OCI-LY7 (cell line): Measurements from ENCODE around the gene BBS9. TPM values are rescaled to one million over a fixed set of nuclear protein-coding genes. Genes with fewer than 3 reads are reported as not detected.

ENCODE experiments used
- Bru-seq: library from RNA; stranded (reverse); fragments of 400-500 nt; gene quantifications from one replicate; lab custom pipeline; 2021; lab: Mats Ljungman, UMichigan
- BruChase-seq, 2 experiments: library from RNA; stranded (reverse); fragments of 400-500 nt; gene quantifications; one replicate each; lab custom pipeline; 2021; lab: Mats Ljungman, UMichigan
- BruUV-seq: library from RNA; stranded (reverse); fragments of 400-500 nt; replicated peaks from 2 replicates; lab custom pipeline; 2021; lab: Mats Ljungman, UMichigan
- CTCF ChIA-PET: fragments of 300-600 bp; sonication (Branson Sonifier 250); formaldehyde crosslinking; loops from one replicate; lab custom pipeline; 2022; ENCODE audit warnings: antibody characterized with exemption; ENCODE audit not compliant: unreplicated experiment; lab: Charles Lee
- POLR2A ChIA-PET: fragments of 300-600 bp; sonication (Branson Sonifier 250); formaldehyde crosslinking; loops from one replicate; lab custom pipeline; 2022; ENCODE audit warnings: antibody characterized with exemption; lab: Charles Lee
- DNase-seq: peaks from one replicate; pipeline ENCODE4 v3.0.0-alpha.2; 2015; ENCODE audit warnings: low spot score
- H2AFZ ChIP-seq: fragments of 200-600 bp; sonication (generic), shearing (Covaris generic); 2 replicates; pipeline ENCODE4 v1.6.1; 2014; ENCODE audit warnings: mild to moderate bottlenecking, antibody characterized with exemption, low read length, moderate library complexity
- H3K27ac ChIP-seq: fragments of 200-600 bp; sonication (generic); 2 replicates; pipeline ENCODE4 v1.5.1; 2014; ENCODE audit warnings: mixed run types, low read depth, mild to moderate bottlenecking, moderate library complexity, low read length, inconsistent platforms; ENCODE audit not compliant: poor library complexity, severe bottlenecking
- H3K36me3 ChIP-seq: fragments of 200-600 bp; sonication (generic); 2 replicates; pipeline ENCODE4 v1.6.1; 2014; ENCODE audit warnings: mild to moderate bottlenecking, antibody characterized with exemption, low read length, moderate library complexity, mixed read lengths; ENCODE audit not compliant: insufficient read depth
- H3K4me1 ChIP-seq: fragments of 200-600 bp; sonication (generic); 2 replicates; pipeline ENCODE4 v1.5.1; 2014; ENCODE audit warnings: mild to moderate bottlenecking, low read length; ENCODE audit not compliant: insufficient read depth, poor library complexity, severe bottlenecking
- H3K4me2 ChIP-seq: fragments of 200-600 bp; sonication (generic); 2 replicates; pipeline ENCODE4 v1.6.1; 2014; ENCODE audit warnings: mild to moderate bottlenecking, low read length
- H3K4me3 ChIP-seq: fragments of 200-600 bp; sonication (generic); 2 replicates; pipeline ENCODE4 v1.5.1; 2014; ENCODE audit warnings: mild to moderate bottlenecking, low read depth, low read length; ENCODE audit not compliant: poor library complexity, severe bottlenecking
- H3K79me2 ChIP-seq: fragments of 200-600 bp; sonication (generic); 2 replicates; pipeline ENCODE4 v1.6.1; 2016; ENCODE audit warnings: low read depth, mild to moderate bottlenecking, low read length, moderate library complexity, mixed read lengths; ENCODE audit not compliant: insufficient read depth
- H3K9me2 ChIP-seq: fragments of 200-600 bp; sonication (generic); 2 replicates; pipeline ENCODE4 v1.6.1; 2016; ENCODE audit warnings: mild to moderate bottlenecking, low read length, mixed read lengths; ENCODE audit not compliant: insufficient read depth
- H3K9me3 ChIP-seq: fragments of 200-600 bp; sonication (generic); 2 replicates; pipeline ENCODE4 v1.6.1; 2014; ENCODE audit warnings: mild to moderate bottlenecking, mixed run types, low read length, mixed read lengths
- H4K20me1 ChIP-seq: fragments of 200-600 bp; sonication (generic); 2 replicates; pipeline ENCODE4 v1.6.1; 2014; ENCODE audit warnings: mild to moderate bottlenecking, antibody characterized with exemption, low read length, moderate library complexity, mixed read lengths; ENCODE audit not compliant: insufficient read depth
- EZH2phosphoT487 ChIP-seq: fragments of 200-600 bp; sonication (generic); IDR thresholded peaks from 2 replicates; pipeline ENCODE4 v1.6.1; 2018; ENCODE audit warnings: low read depth, borderline replicate concordance, mild to moderate bottlenecking, mixed run types, antibody characterized with exemption, low read length, moderate library complexity, mixed read lengths
- intact Hi-C: fragments of 100-400 bp; cut with micrococcal nuclease; formaldehyde crosslinking; loops from one replicate; pipeline ENCODE4 v1.10.0; 2022; ENCODE audit not compliant: unreplicated experiment
- long read RNA-seq: library from polyadenylated mRNA; stranded (forward); transcript quantifications from one replicate; pipeline ENCODE4 v2.0.0, GENCODE V29; 2022
- total RNA-seq, 2 experiments: library from RNA; depleted of rRNA in 1 of 2; stranded (reverse); fragments of >200 nt in 1 of 2; shearing (Covaris generic) in 1 of 2; gene quantifications; 2 replicates each; pipeline ENCODE4 v1.2.3, GENCODE V29; 2014 to 2022
- TF ChIP-seq, protein P1 (sequence below): fragments of 200-600 bp; sonication (generic); conservative IDR thresholded peaks from 2 replicates; pipeline ENCODE4 v1.5.1; 2014; ENCODE audit warnings: mild to moderate bottlenecking, antibody characterized with exemption, low read length, moderate library complexity, mixed read lengths

BBS9 gene
- total RNA-seq (2014; rRNA removed; shearing (Covaris generic)) (4.8 and 6.8 TPM in 2 replicates), total RNA-seq (2022) (14.8 and 16.0 TPM in 2 replicates), Bru-seq, nascent RNA (percentile 48 among the genes with signal in this experiment), BruChase-seq, experiment 1, labeled RNA remaining after a 6-hour chase (percentile 43 among the genes with signal in this experiment), BruChase-seq, experiment 2, labeled RNA remaining after a 2-hour chase (percentile 43 among the genes with signal in this experiment)
- long read RNA-seq, full-length matches to known transcripts = 3 of 15 reads
- long read RNA-seq, partial matches to known transcripts = 0 of 15 reads
- long read RNA-seq, other reads (novel, unspliced or antisense) = 12 of 15 reads

GRCh38 chr7:33128990-33129805 lies at the start of gene BBS9:
BBS9 (plus strand) TSS chr7:33129564; CDS start chr7:33146253, 16,689 bp downstream.
- ChIA-PET CTCF (no interaction called here), POLR2A (interaction anchor here (0.8 to 1.5 kb wide), 2 partner anchors 19 to 21 kb away, joined by 4 to 5 read pairs; no protein-coding TSS in a partner anchor)
- H3K4me3 ChIP-seq = peak within 1 kb of the TSS; percentile 75
- H3K9me2 ChIP-seq = no peaks in the 10 kb centered on the region
- H3K27ac ChIP-seq = peak within 1 kb of the TSS; percentile 26
- no peaks in the 10 kb centered on the region for H3K36me3 ChIP-seq
- no peaks in the 10 kb centered on the region for H3K9me3 ChIP-seq
- TF ChIP-seq EZH2phosphoT487 = no peak
- TF ChIP-seq, protein P1, sequence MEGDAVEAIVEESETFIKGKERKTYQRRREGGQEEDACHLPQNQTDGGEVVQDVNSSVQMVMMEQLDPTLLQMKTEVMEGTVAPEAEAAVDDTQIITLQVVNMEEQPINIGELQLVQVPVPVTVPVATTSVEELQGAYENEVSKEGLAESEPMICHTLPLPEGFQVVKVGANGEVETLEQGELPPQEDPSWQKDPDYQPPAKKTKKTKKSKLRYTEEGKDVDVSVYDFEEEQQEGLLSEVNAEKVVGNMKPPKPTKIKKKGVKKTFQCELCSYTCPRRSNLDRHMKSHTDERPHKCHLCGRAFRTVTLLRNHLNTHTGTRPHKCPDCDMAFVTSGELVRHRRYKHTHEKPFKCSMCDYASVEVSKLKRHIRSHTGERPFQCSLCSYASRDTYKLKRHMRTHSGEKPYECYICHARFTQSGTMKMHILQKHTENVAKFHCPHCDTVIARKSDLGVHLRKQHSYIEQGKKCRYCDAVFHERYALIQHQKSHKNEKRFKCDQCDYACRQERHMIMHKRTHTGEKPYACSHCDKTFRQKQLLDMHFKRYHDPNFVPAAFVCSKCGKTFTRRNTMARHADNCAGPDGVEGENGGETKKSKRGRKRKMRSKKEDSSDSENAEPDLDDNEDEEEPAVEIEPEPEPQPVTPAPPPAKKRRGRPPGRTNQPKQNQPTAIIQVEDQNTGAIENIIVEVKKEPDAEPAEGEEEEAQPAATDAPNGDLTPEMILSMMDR = no peak
- H3K4me1 ChIP-seq = peaks cover 17% of the 10 kb centered on the region
- no peaks in the 10 kb centered on the region for H3K79me2 ChIP-seq
- intact Hi-C loops = loop anchor here (1.0 kb wide), 1 partner anchor 20 kb away; the partner anchor contains the start of gene RP9
- H4K20me1 ChIP-seq = no peaks in the 10 kb centered on the region
- BruUV-seq = no TSS peak
- peak within 1 kb of the TSS; percentile 96 for H2AFZ ChIP-seq
- peak; percentile 94 for DNase-seq
- peak within 1 kb of the TSS; percentile 91 for H3K4me2 ChIP-seq

GRCh38 chr7:33079763-33080690 lies 49.3 kb upstream of the BBS9 start:
- BruUV-seq = no TSS peak

More at GRCh38 chr7:33079763-33080690, 49.3 kb upstream of the BBS9 start:
- no peaks in the 10 kb centered on the region for H3K9me3 ChIP-seq
- CTCF ChIA-PET = no interaction called here
- no peak for TF ChIP-seq EZH2phosphoT487
- TF ChIP-seq, protein P1 = no peak
- DNase-seq = no peak
- no peaks in the 10 kb centered on the region for H3K79me2 ChIP-seq
- POLR2A ChIA-PET = interaction anchor here (0.7 to 0.8 kb wide), 2 partner anchors 18 to 68 kb away, joined by 3 read pairs; partner anchors contain the start of gene NT5C3A
- H3K4me3 ChIP-seq = no peak overlapping the region
- H4K20me1 ChIP-seq = no peaks in the 10 kb centered on the region
- peaks cover 9% of the 10 kb centered on the region for H3K4me1 ChIP-seq
- H3K4me2 ChIP-seq = no peak overlapping the region
- H3K9me2 ChIP-seq = no peaks in the 10 kb centered on the region
- no peaks in the 10 kb centered on the region for H3K36me3 ChIP-seq
- no peak overlapping the region for H3K27ac ChIP-seq
- intact Hi-C loops = no loop called here
- H2AFZ ChIP-seq = no peak overlapping the region
